GM18511 (cell line): ENCODE results near the gene SMC6.

Experiments used
- ATAC-seq: cut with Tn5 transposase; IDR thresholded peaks from one replicate; pipeline ENCODE4 v1.9.1; 2021; ENCODE audit warnings: mild to moderate bottlenecking, moderate library complexity; ENCODE audit not compliant: unreplicated experiment

The SMC6 gene

GRCh38 chr2:17719562-17720371, 33.8 kb downstream of the SMC6 start:
- peak; percentile 75 for ATAC-seq

GRCh38 chr2:17718689-17719088, 34.9 kb downstream of the SMC6 start:
- ATAC-seq = no peak

- ATAC-seq = no peak
These were observed 35.9 kb downstream of the SMC6 start for GRCh38 chr2:17717666-17718065.

GRCh38 chr2:17713291-17713690, 40.3 kb downstream of the SMC6 start:
- ATAC-seq = no peak

GRCh38 chr2:17710547-17711248, 42.9 kb downstream of the SMC6 start:
- no peak for ATAC-seq

- ATAC-seq = no peak
These were observed 43.7 kb downstream of the SMC6 start for GRCh38 chr2:17709897-17710296.

- ATAC-seq = no peak
These were observed 45.1 kb downstream of the SMC6 start for GRCh38 chr2:17708501-17708900.

- ATAC-seq = no peak
These were observed 46.8 kb downstream of the SMC6 start for GRCh38 chr2:17706845-17707244.

GRCh38 chr2:17690776-17691175, 62.8 kb downstream of the SMC6 start:
- ATAC-seq = no peak

- ATAC-seq = no peak
These were observed 64.6 kb downstream of the SMC6 start for GRCh38 chr2:17689010-17689409.

GRCh38 chr2:17688600-17688999, 65.0 kb downstream of the SMC6 start:
- no peak for ATAC-seq

- ATAC-seq = no peak
These were observed 69.6 kb downstream of the SMC6 start for GRCh38 chr2:17683981-17684380.

- ATAC-seq = no peak
These were observed 71.3 kb downstream of the SMC6 start for GRCh38 chr2:17682098-17682857.

- ATAC-seq = no peak
These were observed 73.5 kb downstream of the SMC6 start for GRCh38 chr2:17680119-17680518.

GRCh38 chr2:17674817-17675216, 78.8 kb downstream of the SMC6 start:
- ATAC-seq = no peak

- ATAC-seq = no peak
These were observed 80.9 kb downstream of the SMC6 start for GRCh38 chr2:17672583-17673317.

GRCh38 chr2:17667898-17668297, 85.7 kb downstream of the SMC6 start:
- ATAC-seq = no peak

- ATAC-seq = no peak
These were observed 89.1 kb downstream of the SMC6 start for GRCh38 chr2:17664534-17664933.

GRCh38 chr2:17662723-17663122, 90.9 kb downstream of the SMC6 start:
- no peak for ATAC-seq

- ATAC-seq = no peak
These were observed 92.2 kb downstream of the SMC6 start for GRCh38 chr2:17661460-17661859.

- ATAC-seq = no peak
These were observed 93.4 kb downstream of the SMC6 start for GRCh38 chr2:17660219-17660618.
